Neural cell (in vitro differentiated cells): ENCODE results near the gene RNF13. TPM values are rescaled to one million over a fixed set of nuclear protein-coding genes. Genes with fewer than 3 reads are reported as not detected.

Experiments
- H2AFZ ChIP-seq: fragments of 200-600, 300-800 bp; sonication (generic), shearing (Covaris generic); 2 replicates; pipeline ENCODE4 v1.6.0; 2014; ENCODE audit warnings: low read depth, mild to moderate bottlenecking, antibody characterized with exemption, low read length, moderate library complexity
- H3F3A ChIP-seq: fragments of 200-600 bp; shearing (Covaris generic); 2 replicates; pipeline ENCODE4 v1.6.1; 2016; ENCODE audit warnings: mild to moderate bottlenecking, moderate library complexity, mixed read lengths, antibody characterized with exemption, low read length; ENCODE audit not compliant: insufficient read depth, poor library complexity, severe bottlenecking
- H3K27ac ChIP-seq: fragments of 200-600, 300-800 bp; sonication (generic), shearing (Covaris generic); 2 replicates; pipeline ENCODE4 v1.5.1; 2014; ENCODE audit warnings: mild to moderate bottlenecking, low read length, moderate library complexity
- H3K27me3 ChIP-seq: fragments of 300-800, 200-600 bp; sonication (generic), shearing (Covaris generic); 2 replicates; pipeline ENCODE4 v1.6.0; 2014; ENCODE audit warnings: mild to moderate bottlenecking, low read depth, low read length, moderate library complexity; ENCODE audit not compliant: insufficient read depth
- H3K36me3 ChIP-seq: fragments of 300-800, 200-600 bp; sonication (generic), shearing (Covaris generic); 2 replicates; pipeline ENCODE4 v1.5.1; 2014; ENCODE audit warnings: mild to moderate bottlenecking, antibody characterized with exemption, low read length, moderate library complexity; ENCODE audit not compliant: insufficient read depth
- H3K4me2 ChIP-seq: fragments of 300-800, 200-600 bp; sonication (generic), shearing (Covaris generic); 2 replicates; pipeline ENCODE4 v1.6.0; 2014; ENCODE audit warnings: mild to moderate bottlenecking, low read length
- H3K4me3 ChIP-seq: fragments of 300-800, 200-600 bp; sonication (generic), shearing (Covaris generic); 2 replicates; pipeline ENCODE4 v1.5.1; 2014; ENCODE audit warnings: mild to moderate bottlenecking, low read length, moderate library complexity
- H3K79me2 ChIP-seq: fragments of 200-600 bp; shearing (Covaris generic); replicated peaks from 2 replicates; pipeline ENCODE4 v1.6.0; 2014; ENCODE audit warnings: mild to moderate bottlenecking, low read length, moderate library complexity; ENCODE audit not compliant: insufficient read depth
- H3K9ac ChIP-seq: fragments of 300-800, 200-600 bp; sonication (generic), shearing (Covaris generic); 2 replicates; pipeline ENCODE4 v1.6.1; 2016; ENCODE audit warnings: mild to moderate bottlenecking, low read length, mixed read lengths
- H3K9me2 ChIP-seq: fragments of 200-600 bp; shearing (Covaris generic); 2 replicates; pipeline ENCODE4 v1.6.1; 2016; ENCODE audit warnings: mild to moderate bottlenecking, low read length, mixed read lengths; ENCODE audit not compliant: insufficient read depth
- H3K9me3 ChIP-seq: fragments of 200-600, 300-800 bp; sonication (generic), shearing (Covaris generic); 2 replicates; pipeline ENCODE4 v1.6.1; 2016; ENCODE audit warnings: mild to moderate bottlenecking, mixed run types, low read length, moderate library complexity, mixed read lengths
- H4K20me1 ChIP-seq: fragments of 200-600 bp; shearing (Covaris generic); 2 replicates; pipeline ENCODE4 v1.6.1; 2016; ENCODE audit warnings: mild to moderate bottlenecking, mixed run types; ENCODE audit not compliant: insufficient read depth
- EP300 ChIP-seq: fragments of 450-650 bp; conservative IDR thresholded peaks from 2 replicates; pipeline ENCODE4 v1.6.1; 2014; ENCODE audit warnings: antibody characterized with exemption, mild to moderate bottlenecking, moderate library complexity; ENCODE audit not compliant: poor library complexity, severe bottlenecking
- EZH2 ChIP-seq: fragments of 200-600, 300-800 bp; shearing (Covaris generic), sonication (generic); IDR thresholded peaks from 2 replicates; pipeline ENCODE4 v1.6.1; 2014; ENCODE audit warnings: antibody characterized with exemption, low read length, borderline replicate concordance, mild to moderate bottlenecking; ENCODE audit not compliant: insufficient read depth, poor library complexity, severe bottlenecking
- MXI1 ChIP-seq: fragments of 450-650 bp; conservative IDR thresholded peaks from 2 replicates; pipeline ENCODE4 v1.6.1; 2014; ENCODE audit warnings: antibody characterized with exemption, mild to moderate bottlenecking; ENCODE audit not compliant: poor library complexity, severe bottlenecking
- POLR2AphosphoS5 ChIP-seq: IDR thresholded peaks from 2 replicates; pipeline ENCODE4 v1.6.1; 2012
- RAD21 ChIP-seq: fragments of 450-650 bp; conservative IDR thresholded peaks from 2 replicates; pipeline ENCODE4 v1.6.1; 2014; ENCODE audit warnings: antibody characterized with exemption, mild to moderate bottlenecking, moderate library complexity
- SMC3 ChIP-seq: fragments of 450-650 bp; conservative IDR thresholded peaks from 2 replicates; pipeline ENCODE4 v1.6.1; 2014; ENCODE audit warnings: antibody characterized with exemption, mild to moderate bottlenecking, moderate library complexity; ENCODE audit not compliant: poor library complexity
- TAF1 ChIP-seq: IDR thresholded peaks from 2 replicates; pipeline ENCODE4 v1.6.1; 2012; ENCODE audit warnings: low read depth
- polyA plus RNA-seq: library from polyadenylated mRNA; depleted of rRNA; stranded (reverse); fragments of >200 nt; gene quantifications from 2 replicates; pipeline ENCODE4 v1.2.3, GENCODE V29; 2014
- TF ChIP-seq, protein P1 (sequence below): IDR thresholded peaks from 2 replicates; pipeline ENCODE4 v1.6.1; 2012; ENCODE audit warnings: borderline replicate concordance
- TF ChIP-seq, protein P2 (sequence below): fragments of 450-650 bp; IDR thresholded peaks from 2 replicates; pipeline ENCODE4 v1.5.1; 2014; ENCODE audit warnings: antibody characterized with exemption, mild to moderate bottlenecking, moderate library complexity; ENCODE audit not compliant: poor library complexity, severe bottlenecking

Gene RNF13
- polyA plus RNA-seq, 1 donor from 2014 or later, result 52.3 TPM

DNA sequence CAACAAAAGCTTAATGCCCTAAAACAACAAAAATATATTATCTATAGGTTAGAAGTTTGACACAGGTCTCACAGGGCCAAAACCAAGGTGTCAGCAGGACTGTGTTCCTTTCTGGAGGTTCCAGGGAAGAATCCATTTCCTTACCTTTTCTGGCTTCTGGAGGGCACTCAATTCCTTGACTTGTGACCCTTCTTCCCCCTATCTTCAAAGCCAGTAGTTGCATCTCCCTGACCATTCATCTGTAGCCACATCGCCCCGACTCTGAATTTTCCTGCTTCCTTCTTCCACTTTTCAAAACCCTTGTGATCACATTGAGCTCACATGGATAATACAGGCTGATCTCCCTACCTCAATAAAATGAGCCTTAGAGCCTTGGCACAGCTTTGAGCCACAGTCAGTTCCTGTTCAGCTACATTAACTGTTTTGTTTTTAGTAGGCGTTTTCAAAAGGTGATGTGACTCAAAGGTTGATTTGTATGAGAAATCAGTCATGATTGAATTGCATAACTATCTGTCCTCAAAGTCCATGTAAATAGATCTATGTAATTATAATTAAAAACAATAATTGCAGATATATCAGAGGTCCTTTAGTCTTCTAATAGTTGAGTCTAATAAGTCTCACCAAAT, 145.3 kb downstream of the RNF13 start:
- H3K9ac ChIP-seq, result no peak overlapping the region
- peaks cover 26% of the 10 kb centered on the region for H3K79me2 ChIP-seq
- no peak overlapping the region for H2AFZ ChIP-seq
- H3K9me3 ChIP-seq, result no peaks in the 10 kb centered on the region
- H3K36me3 ChIP-seq, result no peaks in the 10 kb centered on the region
- H3F3A ChIP-seq, result no peaks in the 10 kb centered on the region
- no peak overlapping the region for H3K4me3 ChIP-seq
- H4K20me1 ChIP-seq, result no peaks in the 10 kb centered on the region
- H3K9me2 ChIP-seq, result no peaks in the 10 kb centered on the region
- TF ChIP-seq MXI1 (no peak), SMC3 (no peak), EZH2 (no peak), TAF1 (no peak), EP300 (no peak), RAD21 (no peak), POLR2AphosphoS5 (no peak)
- TF ChIP-seq, protein P1, sequence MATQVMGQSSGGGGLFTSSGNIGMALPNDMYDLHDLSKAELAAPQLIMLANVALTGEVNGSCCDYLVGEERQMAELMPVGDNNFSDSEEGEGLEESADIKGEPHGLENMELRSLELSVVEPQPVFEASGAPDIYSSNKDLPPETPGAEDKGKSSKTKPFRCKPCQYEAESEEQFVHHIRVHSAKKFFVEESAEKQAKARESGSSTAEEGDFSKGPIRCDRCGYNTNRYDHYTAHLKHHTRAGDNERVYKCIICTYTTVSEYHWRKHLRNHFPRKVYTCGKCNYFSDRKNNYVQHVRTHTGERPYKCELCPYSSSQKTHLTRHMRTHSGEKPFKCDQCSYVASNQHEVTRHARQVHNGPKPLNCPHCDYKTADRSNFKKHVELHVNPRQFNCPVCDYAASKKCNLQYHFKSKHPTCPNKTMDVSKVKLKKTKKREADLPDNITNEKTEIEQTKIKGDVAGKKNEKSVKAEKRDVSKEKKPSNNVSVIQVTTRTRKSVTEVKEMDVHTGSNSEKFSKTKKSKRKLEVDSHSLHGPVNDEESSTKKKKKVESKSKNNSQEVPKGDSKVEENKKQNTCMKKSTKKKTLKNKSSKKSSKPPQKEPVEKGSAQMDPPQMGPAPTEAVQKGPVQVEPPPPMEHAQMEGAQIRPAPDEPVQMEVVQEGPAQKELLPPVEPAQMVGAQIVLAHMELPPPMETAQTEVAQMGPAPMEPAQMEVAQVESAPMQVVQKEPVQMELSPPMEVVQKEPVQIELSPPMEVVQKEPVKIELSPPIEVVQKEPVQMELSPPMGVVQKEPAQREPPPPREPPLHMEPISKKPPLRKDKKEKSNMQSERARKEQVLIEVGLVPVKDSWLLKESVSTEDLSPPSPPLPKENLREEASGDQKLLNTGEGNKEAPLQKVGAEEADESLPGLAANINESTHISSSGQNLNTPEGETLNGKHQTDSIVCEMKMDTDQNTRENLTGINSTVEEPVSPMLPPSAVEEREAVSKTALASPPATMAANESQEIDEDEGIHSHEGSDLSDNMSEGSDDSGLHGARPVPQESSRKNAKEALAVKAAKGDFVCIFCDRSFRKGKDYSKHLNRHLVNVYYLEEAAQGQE, result no peak
- TF ChIP-seq, protein P2, sequence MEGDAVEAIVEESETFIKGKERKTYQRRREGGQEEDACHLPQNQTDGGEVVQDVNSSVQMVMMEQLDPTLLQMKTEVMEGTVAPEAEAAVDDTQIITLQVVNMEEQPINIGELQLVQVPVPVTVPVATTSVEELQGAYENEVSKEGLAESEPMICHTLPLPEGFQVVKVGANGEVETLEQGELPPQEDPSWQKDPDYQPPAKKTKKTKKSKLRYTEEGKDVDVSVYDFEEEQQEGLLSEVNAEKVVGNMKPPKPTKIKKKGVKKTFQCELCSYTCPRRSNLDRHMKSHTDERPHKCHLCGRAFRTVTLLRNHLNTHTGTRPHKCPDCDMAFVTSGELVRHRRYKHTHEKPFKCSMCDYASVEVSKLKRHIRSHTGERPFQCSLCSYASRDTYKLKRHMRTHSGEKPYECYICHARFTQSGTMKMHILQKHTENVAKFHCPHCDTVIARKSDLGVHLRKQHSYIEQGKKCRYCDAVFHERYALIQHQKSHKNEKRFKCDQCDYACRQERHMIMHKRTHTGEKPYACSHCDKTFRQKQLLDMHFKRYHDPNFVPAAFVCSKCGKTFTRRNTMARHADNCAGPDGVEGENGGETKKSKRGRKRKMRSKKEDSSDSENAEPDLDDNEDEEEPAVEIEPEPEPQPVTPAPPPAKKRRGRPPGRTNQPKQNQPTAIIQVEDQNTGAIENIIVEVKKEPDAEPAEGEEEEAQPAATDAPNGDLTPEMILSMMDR, result no peak
- no peak overlapping the region for H3K27ac ChIP-seq
- H3K4me2 ChIP-seq, result no peak overlapping the region
- no peaks in the 10 kb centered on the region for H3K27me3 ChIP-seq

DNA sequence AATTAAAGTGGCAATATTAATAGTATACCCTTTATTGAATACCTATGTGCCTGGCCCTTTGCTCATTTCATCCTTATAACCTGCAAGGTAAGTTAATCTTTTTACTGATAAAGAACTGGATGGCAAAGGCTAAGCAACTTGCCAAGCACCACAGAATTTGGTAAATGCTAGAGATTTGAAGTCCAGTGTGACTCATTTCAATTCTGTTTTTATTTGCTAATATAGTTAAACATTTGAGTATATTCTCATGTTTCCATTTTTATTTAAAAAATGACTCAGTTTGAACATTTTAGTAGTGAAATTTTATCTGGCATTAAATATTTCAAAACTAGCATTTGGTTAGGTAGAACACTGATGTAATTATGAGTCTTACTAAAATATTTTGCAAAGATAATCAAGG, 146.4 kb downstream of the RNF13 start:
- Histone ChIP-seq H3K79me2 (peaks cover 37% of the 10 kb centered on the region), H3K27ac (no peak overlapping the region), H3K36me3 (no peaks in the 10 kb centered on the region), H3K27me3 (no peaks in the 10 kb centered on the region), H3K9ac (no peak overlapping the region), H2AFZ (no peak overlapping the region), H3K9me2 (no peaks in the 10 kb centered on the region), H3F3A (no peaks in the 10 kb centered on the region), H4K20me1 (no peaks in the 10 kb centered on the region), H3K4me2 (no peak overlapping the region), H3K9me3 (no peaks in the 10 kb centered on the region), H3K4me3 (no peak overlapping the region)
- TF ChIP-seq, protein P2, result no peak
- TF ChIP-seq RAD21, result no peak
- no peak for TF ChIP-seq EZH2
- no peak for TF ChIP-seq SMC3
- TF ChIP-seq MXI1, result no peak
- no peak for TF ChIP-seq EP300
- TF ChIP-seq POLR2AphosphoS5, result no peak
- TF ChIP-seq, protein P1, result no peak
- TF ChIP-seq TAF1, result no peak
